ENCODE data around the gene ZKSCAN4. TPM values are rescaled to one million over a fixed set of nuclear protein-coding genes. Genes with fewer than 3 reads are reported as not detected.

ZKSCAN4 gene
- total RNA-seq (2014; rRNA removed; shearing (Covaris generic)) = 3.5 and 5.6 TPM in 2 replicates

DNA sequence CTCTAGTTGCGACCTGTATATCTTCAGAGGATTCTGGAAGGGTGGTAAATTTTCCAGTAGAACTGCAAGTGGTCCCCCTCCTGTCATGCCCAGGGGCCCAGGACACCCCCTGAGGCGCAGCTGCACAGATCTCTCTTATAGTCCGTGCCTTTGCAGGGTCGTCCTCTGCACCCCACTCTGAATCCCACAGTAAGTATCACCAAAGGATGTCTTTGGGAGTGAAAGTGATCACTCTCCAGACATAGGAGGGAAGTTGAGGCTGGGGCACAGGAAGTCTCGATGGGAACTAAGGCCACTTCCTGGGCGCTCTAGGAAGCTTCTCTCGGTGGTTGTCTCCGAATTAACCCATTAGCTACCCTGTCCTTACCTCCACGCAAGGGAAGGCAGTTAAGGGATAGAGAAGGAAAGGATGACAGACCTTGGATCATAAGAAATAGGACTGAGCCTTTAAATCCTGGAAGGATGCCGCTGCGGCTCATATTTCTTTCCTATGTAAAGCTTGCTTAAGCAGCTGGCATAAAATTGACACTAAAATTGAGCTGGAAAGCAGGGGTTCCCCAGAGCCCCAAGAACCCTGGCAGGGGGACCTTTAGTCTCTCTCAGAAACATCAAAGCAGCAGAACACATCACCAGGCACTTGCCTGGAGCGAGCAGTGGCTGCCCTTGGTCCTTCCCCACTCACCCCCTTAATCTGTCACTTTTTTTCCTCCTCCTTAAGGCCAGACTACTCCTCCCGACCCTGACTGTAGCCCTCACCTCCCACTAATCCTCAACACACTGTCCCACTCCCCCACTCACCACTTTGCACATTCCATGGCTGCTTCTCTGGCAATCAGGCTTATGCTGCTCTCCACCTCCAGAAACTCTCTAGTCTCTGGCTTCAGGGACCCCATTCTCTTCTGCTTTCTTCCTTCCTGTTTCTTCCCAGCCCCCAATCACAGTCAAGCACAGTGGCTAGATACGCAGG lies at the start of gene ZKSCAN4:
Gene ZKSCAN4, minus strand, starts transcription at position 261 of the 967 bp plus-strand sequence. CDS start 289 bp downstream, outside the sequence.
- peak; percentile 87 for DNase-seq (ENCODE audit: low spot score)

DNA sequence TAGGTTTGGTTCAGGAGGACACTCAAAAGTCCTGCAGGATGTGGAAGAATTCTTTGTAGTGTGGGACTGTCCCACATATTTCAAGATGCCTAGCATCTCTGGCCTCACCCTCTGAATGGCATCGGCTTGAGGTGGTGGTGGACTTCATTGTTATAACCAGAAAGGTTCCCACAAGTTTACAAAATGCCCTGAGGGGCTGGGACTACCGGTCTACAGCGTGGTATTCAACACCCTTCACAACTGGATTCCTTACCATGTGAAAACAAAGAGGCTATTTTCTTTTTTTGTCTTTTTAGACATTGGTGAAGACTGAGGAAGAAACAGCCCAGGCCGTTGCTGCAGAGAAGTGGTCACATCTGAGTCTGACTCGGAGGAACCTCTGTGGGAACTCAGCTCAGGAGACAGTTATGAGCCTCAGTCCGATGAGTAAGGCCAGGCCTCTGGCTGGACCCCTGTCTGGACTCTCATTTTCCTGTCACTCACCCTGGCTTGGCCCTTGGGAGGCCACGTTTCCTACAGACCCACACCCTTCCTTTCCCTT lies 44.5 kb upstream of the ZKSCAN4 start:
- no peak for DNase-seq (ENCODE audit: low spot score)

DNA sequence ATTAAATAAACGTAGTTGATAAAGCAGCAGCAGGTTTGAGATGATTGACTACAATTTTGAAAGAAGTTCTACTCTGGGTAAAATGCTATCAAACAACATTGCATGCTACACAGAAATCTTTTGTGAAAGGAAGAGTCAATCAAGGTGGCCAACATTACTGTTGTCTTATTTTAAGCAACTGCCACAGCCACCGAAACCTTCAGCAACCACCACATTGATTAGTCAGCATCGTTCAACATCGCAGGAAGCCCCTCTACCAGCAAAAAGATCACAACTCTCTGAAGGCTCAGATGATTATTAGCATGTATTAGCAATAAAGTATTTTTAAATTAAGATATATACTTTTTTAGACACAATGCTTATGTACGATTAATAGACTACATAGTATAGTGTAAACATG lies 43.3 kb upstream of the ZKSCAN4 start:
- no peak for DNase-seq (ENCODE audit: low spot score)

DNA sequence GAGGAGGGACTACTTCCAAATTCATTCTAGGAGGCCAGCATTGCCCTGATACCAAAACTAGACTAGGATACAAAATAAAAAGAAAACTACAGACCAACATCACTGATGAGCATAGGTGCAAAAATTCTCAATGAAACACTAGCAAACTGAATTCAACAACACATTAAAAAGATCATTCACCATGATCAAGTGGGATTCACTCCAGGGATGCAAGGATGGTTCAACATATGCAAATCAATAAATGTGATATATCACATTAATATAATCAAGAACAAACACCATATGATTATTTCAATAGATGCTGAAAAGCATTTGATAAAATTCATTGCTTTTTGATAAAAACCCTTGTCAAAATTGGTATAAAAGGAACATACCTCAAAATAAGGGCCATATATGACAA lies 39.5 kb upstream of the ZKSCAN4 start:
- DNase-seq (ENCODE audit: low spot score) = no peak

DNA sequence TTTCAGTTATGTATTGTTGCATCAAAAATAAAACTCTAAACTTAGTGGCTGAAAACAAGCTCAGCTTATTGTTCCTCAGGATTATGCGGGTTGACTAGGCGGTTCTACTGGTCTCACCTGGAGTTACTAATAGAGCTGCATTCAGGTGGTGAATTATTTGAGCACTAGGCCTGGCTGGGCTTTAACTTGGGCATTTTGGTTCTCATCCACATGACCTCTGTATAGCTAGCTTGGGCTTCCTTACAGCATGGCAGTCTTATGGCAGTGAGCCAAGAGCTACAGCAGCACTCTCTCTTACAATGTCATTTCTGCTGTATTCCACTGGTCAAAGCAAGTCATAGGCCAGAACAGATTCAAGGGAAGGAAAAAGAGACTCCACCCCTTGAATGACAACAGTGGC lies 30.9 kb upstream of the ZKSCAN4 start:
- DNase-seq (ENCODE audit: low spot score) = no peak

- DNase-seq (ENCODE audit: low spot score) = peak; percentile 50
Observed at GRCh38 chr6:28281288-28282064, 29.4 kb upstream of the ZKSCAN4 start, which contains the start of gene PGBD1. Gene PGBD1 (plus strand): TSS chr6:28281572. CDS start chr6:28283814, 2,242 bp downstream.

DNA sequence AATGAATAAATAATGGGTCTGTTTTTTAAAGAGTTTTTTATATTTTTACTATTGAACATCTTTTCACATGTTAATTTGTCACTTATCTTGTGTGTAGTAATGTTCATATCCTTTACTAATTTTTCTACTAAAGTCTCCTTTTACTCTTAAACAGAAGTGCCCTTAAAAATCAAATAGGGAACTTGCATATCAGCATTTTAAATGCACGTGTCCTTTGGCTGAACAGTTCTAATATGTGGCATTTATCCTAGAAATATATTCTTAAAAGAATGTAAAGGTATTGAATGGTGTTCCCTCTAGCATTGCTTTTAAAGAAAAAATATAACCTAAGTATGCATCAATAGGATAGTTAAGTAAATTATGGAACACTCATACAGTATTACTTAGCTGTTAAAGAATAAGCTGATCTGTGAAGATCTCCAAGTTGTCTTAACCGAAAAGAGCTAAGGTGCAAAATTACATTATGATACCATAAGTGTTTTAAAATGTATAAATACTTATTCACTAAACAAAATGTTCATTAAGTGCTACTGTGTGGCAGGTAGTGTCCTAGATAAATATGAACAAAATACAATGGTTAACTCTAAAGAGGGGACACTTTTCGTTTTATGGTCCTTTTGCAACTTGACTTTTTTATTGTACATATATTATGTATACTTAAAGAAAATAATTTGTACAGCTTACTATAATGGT lies 28.7 kb upstream of the ZKSCAN4 start:
- no peak for DNase-seq (ENCODE audit: low spot score)

DNA sequence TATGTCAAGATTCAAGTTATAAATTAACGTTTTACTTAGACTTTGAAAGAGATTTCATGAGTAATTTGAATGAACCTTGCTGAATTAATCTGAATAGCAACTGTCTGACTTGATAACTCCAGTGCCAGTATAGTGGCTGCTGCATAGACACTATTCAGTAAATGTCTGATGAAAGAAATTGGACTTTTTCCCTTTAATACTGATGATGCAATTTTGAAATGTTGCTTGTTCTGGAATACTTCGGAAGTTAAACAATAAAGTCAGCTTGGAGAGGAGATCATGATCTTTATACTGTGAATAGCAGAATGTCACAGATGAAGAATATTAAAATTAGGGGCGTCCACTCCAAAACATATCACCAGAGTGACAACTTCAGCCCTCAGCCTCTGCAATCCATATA lies 25.7 kb upstream of the ZKSCAN4 start:
- no peak for DNase-seq (ENCODE audit: low spot score)

DNA sequence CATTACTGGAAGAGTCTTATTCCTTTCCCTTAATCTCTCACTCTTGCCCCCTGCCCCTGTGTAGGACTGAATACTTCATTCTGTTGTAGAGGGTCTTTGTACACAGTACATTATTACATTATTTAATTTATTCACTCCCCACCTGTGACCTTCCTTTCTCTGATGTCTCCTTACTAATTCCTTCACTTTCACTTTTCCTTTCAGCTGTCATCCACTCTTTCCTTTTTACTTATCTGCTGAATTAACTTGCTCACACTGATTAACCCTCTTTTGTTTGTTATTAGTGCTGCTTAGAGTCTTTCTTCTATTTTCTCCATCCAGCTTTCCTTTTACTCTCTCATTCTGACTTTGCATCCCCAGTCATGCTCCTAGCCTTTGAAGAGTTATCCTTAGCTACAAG lies 22.8 kb upstream of the ZKSCAN4 start:
- DNase-seq (ENCODE audit: low spot score) = no peak

GRCh38 chr6:28269492-28269891 lies 17.4 kb upstream of the ZKSCAN4 start:
- peak; percentile 80 for DNase-seq (ENCODE audit: low spot score)

DNA sequence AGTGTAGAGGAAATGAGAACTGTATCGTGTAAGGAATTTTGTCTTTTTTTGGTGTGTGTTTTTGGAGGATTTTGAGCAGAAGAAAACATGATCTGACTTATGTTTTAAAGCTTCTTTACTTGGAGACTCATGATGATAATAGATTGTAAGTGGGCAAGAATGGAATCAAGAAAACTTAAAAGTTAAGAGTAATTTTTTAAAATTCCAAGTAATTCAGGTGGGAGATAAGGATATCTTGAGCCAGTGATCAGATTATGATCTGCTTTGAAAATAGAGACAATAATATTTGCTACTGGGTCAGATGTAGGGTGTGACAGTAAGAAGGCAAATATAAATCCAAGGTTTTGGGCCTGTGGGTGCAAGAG lies 15.6 kb upstream of the ZKSCAN4 start:
- DNase-seq (ENCODE audit: low spot score) = no peak

DNA sequence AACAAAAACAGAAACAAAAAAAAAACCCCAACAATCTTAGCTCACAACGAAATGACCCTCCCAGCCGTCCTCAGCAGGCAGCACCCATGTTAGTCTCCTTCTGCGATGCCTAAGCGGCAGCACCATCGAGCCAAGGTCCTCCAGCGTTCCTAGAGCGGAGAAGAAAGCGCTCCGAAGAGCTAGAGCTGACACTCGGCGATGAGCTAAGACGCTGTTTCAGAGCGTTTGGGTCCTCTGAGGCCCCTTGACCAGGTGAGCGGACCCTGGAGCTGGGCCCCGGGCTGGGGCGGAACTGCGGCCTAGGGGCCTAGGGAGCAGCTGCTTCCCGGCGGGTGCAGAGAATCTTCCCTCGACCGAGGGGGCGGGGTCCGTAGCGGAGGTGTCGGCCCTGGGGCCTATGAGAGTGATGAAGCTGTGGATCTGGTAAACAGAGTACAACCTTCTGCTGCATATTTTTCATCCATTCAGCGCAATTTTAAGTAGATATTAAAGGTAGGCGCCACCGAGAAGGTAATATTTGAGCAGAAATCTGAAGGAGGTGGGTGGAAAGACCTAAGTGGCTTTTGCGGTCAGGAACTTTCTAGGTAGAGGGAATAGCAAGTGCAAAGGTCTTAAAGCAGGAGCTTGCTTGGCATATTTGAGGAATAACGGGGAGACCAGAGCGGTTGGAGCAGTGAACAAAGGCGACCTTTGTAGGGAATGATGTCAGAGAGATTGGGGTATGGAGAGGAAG lies 15.1 kb upstream of the ZKSCAN4 start, which contains the start of gene ZSCAN26:
Gene ZSCAN26, plus strand, starts transcription at position 182 of the 733 bp plus-strand sequence. CDS start 4,777 bp downstream, outside the sequence.
- DNase-seq (ENCODE audit: low spot score) = peak; percentile 79

DNA sequence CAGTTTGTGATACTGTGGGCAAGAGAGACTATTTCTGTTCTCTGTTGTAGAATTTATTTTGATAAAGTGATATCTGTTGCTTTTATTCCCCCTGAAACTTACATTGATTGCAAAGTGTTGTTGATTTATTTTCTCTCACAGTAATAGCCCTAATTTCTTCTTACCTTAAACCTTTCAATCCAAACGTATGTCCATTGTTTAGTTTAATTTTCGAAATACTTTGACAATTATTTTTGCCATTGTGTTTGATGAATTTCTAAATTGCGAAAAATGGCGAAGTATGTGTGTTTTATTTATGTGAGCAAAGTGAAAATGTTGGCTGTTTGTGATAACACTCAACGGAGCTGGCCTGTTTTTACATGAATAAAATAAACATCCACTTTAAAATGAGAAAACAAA lies 14.5 kb upstream of the ZKSCAN4 start:
- no peak for DNase-seq (ENCODE audit: low spot score)

DNA sequence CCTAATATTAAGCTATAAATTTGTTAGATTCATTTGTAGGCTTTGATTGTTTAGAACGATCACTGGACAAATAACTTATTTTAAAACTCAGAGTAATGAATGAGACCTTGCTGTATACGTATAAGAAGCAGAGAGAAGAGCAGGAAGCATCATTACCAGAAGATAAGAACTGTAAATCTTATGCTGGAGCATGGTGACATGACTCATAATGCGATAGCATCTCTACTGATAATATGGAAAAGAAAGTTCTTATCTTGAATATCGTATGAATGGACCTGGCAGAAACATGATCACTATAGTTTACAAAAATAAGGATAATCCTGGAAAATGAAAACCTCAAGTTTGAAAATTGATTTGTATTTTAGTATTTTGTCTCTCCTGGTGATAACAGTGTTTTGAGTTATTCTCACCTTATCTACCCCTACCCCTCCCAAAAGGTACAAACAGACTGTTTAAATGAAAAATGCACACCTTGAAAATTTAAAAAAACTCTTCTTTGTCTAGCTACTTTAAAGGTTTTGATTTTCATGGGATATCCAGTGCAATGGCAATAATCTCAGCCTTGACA lies 12.8 kb upstream of the ZKSCAN4 start:
- peak; percentile 32 for DNase-seq (ENCODE audit: low spot score)

DNA sequence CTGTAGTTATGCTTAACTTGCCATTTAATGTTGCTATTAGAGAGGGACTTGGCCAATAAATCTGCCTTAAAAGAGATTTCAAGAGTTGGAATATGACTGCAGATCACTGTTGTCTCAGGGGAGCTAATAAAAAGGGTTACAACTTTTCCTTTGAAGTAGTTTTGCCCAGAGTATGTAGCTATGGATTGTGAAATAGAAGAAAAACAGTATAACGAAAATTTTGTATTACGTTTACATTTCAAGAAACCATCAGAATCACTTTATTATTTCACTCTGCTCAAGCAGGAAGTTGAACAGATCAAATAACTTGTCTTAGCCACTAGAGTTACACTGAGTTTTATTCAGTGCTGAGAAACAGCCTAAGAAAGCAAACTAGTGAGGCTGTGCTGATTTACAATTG lies 11.9 kb upstream of the ZKSCAN4 start:
- no peak for DNase-seq (ENCODE audit: low spot score)

GRCh38 chr6:28258877-28259777 lies 7.1 kb upstream of the ZKSCAN4 start, which contains the start of gene NKAPL:
Gene NKAPL (plus strand): TSS chr6:28259297. CDS start chr6:28259372, 75 bp downstream.
- DNase-seq (ENCODE audit: low spot score) = no peak

DNA sequence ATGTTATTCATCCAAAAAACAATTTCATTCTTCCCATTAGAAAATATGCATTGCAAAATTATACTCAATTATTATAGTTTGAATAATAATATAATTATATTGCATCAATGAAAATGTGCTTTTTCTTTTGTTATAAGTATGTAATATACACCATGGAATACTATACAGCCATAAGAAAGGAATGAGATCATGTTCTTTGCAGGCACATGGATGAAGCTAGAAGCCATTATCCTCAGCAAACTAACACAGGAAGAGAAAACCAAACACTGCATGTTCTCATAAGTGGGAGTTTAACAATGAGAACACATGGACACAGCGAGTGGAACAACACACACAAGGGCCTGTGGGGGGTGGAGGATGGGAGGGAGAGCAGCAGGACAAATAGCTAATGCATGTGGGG lies 5.0 kb upstream of the ZKSCAN4 start:
- DNase-seq (ENCODE audit: low spot score) = no peak

DNA sequence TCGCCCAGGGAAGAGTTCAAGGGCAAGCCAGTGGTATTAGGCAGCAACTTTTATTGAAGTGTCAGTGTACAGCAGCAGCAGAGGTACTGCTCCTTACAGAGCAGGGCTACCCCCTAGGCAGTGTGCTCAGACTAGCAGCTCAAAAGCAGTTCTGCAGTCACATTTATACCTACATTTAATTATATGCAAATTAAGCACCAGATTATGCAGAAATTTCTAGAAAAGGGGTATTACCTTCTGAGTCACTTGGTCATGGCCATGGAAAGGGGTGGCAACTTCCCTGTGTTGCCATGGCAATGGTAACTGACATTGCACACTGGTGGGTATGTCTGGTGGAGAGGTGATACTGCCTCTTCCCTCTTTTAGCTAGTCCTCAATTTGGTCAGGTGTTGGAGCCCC lies 2.1 kb upstream of the ZKSCAN4 start:
- DNase-seq (ENCODE audit: low spot score) = no peak

- DNase-seq (ENCODE audit: low spot score) = no peak
Observed at GRCh38 chr6:28251661-28252008, 434 bp downstream of the ZKSCAN4 start.
